ENCODE data around the gene WNT4. TPM values are rescaled to one million over a fixed set of nuclear protein-coding genes. Genes with fewer than 3 reads are reported as not detected.

WNT4 gene
- total and polyA plus RNA-seq, 10 of the 15 experiments (the other 5 are each of a cell fraction or from before 2014, with no cell fraction given), result 0.01 TPM; not detected in 9

DNA sequence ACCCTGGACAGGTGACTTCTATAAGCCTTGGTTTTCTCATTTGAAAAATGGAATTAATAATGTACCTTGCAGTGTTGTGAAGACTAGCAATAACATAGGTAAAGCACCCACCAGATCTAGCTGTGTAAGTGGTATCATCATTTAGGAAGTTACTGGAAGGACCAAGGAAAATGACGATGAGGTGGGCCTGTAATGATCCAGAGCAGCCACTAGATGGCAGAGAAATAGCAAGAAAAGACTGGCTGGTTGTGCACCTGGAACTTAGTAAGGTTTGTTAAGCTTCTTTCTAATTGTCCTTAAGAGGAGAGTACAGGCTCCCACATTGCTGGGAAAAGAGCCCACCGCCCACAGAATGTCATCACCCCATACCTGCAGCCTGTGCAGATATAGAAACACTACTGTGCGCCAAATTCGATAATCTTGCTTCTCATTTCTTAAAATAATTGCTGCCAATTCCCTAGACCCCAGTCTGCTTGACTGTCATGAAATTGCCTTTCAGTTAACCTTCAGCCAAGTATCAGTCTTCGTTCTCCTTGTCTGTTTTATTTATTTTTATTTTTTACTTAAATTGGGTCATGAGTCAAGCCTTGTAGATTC, 37.2 kb downstream of the WNT4 start:
- in situ Hi-C loops (cut with MboI), result no loop called here
- Histone ChIP-seq H3K9ac (ENCODE audit: control insufficient read depth, insufficient read depth, low read length) (no peak overlapping the region), H3K27ac (ENCODE audit: control insufficient read depth, insufficient read depth) (no peak overlapping the region), H3K4me1 (ENCODE audit: control insufficient read depth, insufficient read depth, low read length) (peaks cover 22% of the 10 kb centered on the region), H3K79me2 (ENCODE audit: control insufficient read depth, insufficient read depth, low read length) (peaks cover 16% of the 10 kb centered on the region), H3K4me2 (ENCODE audit: control insufficient read depth, insufficient read depth) (no peak overlapping the region), H3K4me3 (no peak overlapping the region), H3K9me3 (replicated peaks; ENCODE audit: control insufficient read depth, insufficient read depth, low read length) (no peaks in the 10 kb centered on the region), H2AFZ (ENCODE audit: control insufficient read depth, low read depth, low read length) (no peak overlapping the region), H4K20me1 (ENCODE audit: control insufficient read depth, insufficient read depth) (peaks cover 6% of the 10 kb centered on the region; the same call in 1 of the 2 replicates), H3K36me3 (ENCODE audit: control insufficient read depth in 2 of 2, insufficient read depth in 2 of 2, low read length in 1 of 2) (peaks cover 3 to 7% of the 10 kb centered on the region in 2 experiments; a peak in 3 of 4 replicates), H3K27me3 (replicated peaks in 1 of 2; ENCODE audit: control insufficient read depth in 2 of 2, insufficient read depth in 2 of 2, low read length in 1 of 2) (no peaks in the 10 kb centered on the region)
- DNase-seq (ENCODE audit: low read depth, low spot score) (no peak), ATAC-seq (peak; percentile 82), FAIRE-seq (peak; percentile 78)
- peak; percentile 58; the same call in 1 of the 2 replicates for TF ChIP-seq SMC3 (IDR thresholded peaks at IDR 0.05; ENCODE audit: borderline replicate concordance, low read length)
- TF ChIP-seq, protein P1, sequence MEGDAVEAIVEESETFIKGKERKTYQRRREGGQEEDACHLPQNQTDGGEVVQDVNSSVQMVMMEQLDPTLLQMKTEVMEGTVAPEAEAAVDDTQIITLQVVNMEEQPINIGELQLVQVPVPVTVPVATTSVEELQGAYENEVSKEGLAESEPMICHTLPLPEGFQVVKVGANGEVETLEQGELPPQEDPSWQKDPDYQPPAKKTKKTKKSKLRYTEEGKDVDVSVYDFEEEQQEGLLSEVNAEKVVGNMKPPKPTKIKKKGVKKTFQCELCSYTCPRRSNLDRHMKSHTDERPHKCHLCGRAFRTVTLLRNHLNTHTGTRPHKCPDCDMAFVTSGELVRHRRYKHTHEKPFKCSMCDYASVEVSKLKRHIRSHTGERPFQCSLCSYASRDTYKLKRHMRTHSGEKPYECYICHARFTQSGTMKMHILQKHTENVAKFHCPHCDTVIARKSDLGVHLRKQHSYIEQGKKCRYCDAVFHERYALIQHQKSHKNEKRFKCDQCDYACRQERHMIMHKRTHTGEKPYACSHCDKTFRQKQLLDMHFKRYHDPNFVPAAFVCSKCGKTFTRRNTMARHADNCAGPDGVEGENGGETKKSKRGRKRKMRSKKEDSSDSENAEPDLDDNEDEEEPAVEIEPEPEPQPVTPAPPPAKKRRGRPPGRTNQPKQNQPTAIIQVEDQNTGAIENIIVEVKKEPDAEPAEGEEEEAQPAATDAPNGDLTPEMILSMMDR (IDR thresholded peaks at IDR 0.05 in 2 of 3, conservative IDR thresholded peaks at IDR 0.05 in 1 of 3; ENCODE audit: control insufficient read depth in 2 of 3, extremely low read depth in 1 of 3, insufficient read depth in 1 of 3, low read depth in 3 of 3, low read length in 3 of 3), result peak; percentile 78 to 87 (median 79)
- TF ChIP-seq TCF12 (IDR thresholded peaks at IDR 0.05; ENCODE audit: low read depth, low read length), result no peak
- TF ChIP-seq RAD21 (IDR thresholded peaks at IDR 0.05; ENCODE audit: insufficient read depth, low read depth, low read length), result peak; percentile 75
- 66% methylated on average over 5 of the region's 5 CpGs for WGBS (ENCODE audit: insufficient coverage, insufficient replicate concordance, low lambda C conversion rate, missing lambda C conversion rate)
- ChIA-PET POLR2A (no interaction called here), SMC1A (ENCODE audit: uncharacterized antibody, unreplicated experiment) (interaction anchor here (0.7 to 1.9 kb wide), 9 partner anchors 9 to 536 kb away, joined by 3 to 8 read pairs (median 4); no protein-coding TSS in a partner anchor), RAD21 (ENCODE audit: unreplicated experiment) (interaction anchor here (0.6 to 2.0 kb wide), 5 partner anchors 25 to 310 kb away, joined by 3 to 12 read pairs (median 4); no protein-coding TSS in a partner anchor), CTCF (interaction anchor here (0.6 to 2.0 kb wide), 18 partner anchors 8 to 1326 kb away, joined by 3 to 15 read pairs (median 4); no protein-coding TSS in a partner anchor)
- intact Hi-C loops (cut with micrococcal nuclease; ENCODE audit: unreplicated experiment), result loop anchor here (1.0 kb wide), 1 partner anchor 311 kb away; no protein-coding TSS in a partner anchor
- no TSS peak for BruUV-seq (replicated peaks)
